ENCODE measurements around the gene RBM45.
"Not testable (repeated sequence)": the region's sequence is repeated elsewhere in the genome, so short reads cannot be mapped to it uniquely, and the experiment has no call there.

Gene RBM45

GRCh38 chr2:178108176-178108575 is 4.1 kb upstream of the RBM45 start:
- no peak for DNase-seq

GRCh38 chr2:178109813-178110212 is 2.4 kb upstream of the RBM45 start:
- DNase-seq: peak; percentile 40 to 76

DNA sequence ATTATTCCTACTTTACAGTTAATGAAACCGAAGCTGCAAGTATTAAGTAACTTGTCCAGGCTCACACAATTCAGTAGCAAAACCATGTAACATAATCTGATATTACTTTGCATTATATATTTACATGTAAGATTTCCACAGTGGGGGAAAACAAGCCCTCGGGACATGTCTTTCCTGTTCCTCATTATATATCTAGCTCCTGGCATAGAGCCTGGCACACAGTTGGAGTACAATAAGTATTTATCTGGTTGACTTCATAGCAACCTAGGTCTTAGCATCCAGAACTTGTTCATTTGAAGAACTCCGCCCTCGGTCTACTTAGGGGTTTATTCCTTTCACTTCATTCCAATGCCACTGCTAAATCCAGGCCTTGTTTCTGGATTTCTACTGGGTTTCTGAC is 1.6 kb upstream of the RBM45 start:
- DNase-seq: no peak

DNA sequence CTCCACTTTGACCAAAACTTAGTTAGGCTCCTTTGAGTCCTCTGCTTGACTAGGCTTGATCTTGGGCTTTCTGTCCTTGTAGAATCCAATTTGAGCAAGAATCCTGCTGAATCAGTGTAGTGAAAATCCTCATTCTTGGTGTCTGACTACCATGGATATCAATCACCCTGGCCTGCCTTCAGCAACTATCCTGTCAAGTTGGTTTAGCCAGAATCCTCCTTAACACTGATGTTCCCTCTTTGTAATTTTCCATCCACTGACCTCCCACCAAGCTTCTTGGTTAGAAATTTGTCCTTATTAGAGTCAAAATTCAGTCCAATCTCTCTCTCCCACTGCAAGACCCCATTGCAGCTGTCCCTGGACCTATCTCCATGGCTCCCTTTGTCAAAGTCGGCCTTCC is 494 bp upstream of the RBM45 start:
- no peak for DNase-seq

DNA sequence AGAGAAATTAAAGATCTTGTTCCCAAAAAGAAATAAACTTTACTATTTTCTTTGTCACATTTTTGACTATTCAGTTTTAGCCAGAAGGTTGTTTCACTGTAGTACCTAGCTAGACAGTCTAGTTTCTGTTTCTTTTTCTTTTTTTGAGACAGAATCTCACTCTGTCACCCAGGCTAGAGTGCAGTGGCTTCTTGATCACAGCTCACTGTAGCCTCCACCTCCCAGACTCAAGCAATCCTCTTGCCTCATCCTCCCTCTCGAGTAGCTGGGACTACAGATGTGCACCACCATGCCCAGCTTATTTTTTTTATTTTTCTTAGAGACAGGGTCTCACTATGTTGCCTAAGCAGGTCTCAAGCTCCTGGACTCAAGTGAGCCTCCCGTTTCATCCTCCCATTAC is 2.2 kb downstream of the RBM45 start:
- DNase-seq: no peak

DNA sequence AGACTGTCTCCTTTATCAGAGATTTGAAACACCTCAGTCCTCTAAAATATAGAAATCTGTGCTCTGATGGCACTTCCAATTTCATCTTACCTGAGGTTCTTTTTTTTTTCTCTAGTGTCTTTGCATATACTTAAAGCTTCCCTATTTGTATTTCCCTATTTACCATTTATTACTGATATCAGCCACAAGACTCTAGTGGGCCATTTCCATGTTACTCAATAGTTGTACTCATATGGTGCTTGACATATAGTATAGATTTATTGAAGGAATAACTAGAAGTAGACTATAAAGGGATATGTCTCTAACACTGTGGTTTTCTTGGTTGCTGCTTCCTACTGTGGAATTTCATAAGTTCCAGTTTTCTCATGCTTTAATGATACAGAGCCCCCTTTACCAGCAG is 3.0 kb downstream of the RBM45 start:
- DNase-seq: peak in 1 of 2 donors; percentile 8

- DNase-seq: no peak
Measured at GRCh38 chr2:178117725-178118124, 5.5 kb downstream of the RBM45 start.

DNA sequence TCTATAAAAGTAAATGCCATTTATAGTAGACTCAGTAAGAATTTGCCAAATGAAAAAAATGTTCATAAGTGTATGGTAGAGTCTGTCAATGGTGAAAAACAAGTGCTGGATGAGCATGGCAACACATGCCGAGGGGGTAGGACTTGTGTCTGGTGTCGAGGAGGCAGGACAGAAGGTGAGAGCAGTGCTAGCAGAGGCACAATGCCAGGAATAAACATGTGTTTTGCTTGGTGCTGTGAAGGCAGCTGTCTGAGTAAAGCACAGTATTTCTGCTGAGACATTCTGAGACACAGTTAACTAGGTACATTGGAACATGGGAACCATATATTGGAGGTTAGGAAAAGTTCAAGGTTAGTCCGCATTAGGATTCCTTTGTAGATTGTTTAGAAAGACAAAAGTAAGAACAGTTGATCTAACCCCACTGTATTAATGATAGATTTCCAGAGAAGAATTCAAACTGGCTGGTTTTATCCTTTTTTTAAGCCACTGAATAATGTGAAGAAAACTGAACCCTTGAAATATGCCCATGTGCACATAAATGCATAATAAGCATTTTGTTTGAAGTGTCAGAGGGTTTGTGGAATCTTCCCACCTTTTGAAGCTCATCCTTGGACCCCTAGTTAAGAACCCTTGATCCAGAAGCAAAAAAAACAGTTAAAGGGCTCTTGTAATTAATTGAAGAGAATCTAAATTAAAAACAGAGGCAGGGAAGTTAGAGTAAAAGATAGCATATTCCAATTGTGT is 7.1 kb downstream of the RBM45 start:
- DNase-seq: no peak

DNA sequence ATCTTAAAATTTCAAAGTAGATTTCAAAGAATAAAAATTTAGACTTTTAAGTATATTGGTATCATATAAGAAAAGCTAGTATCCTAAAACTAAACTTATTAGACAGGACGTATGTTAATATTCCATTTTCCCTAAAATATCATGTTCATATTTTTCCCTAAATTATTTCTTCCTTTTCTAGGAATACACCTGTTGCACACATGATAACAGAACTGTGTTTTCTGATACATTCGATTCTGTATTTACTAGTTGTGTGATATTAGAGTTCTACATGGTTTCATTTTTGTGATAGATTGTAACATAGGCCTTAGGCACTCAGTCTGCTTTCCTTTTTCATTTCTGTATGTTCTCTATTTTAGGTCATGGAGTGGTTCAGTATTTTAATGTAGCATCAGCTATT is 10.9 kb downstream of the RBM45 start:
- DNase-seq: no peak

GRCh38 chr2:178125125-178125524 is 12.9 kb downstream of the RBM45 start:
- DNase-seq: no peak

DNA sequence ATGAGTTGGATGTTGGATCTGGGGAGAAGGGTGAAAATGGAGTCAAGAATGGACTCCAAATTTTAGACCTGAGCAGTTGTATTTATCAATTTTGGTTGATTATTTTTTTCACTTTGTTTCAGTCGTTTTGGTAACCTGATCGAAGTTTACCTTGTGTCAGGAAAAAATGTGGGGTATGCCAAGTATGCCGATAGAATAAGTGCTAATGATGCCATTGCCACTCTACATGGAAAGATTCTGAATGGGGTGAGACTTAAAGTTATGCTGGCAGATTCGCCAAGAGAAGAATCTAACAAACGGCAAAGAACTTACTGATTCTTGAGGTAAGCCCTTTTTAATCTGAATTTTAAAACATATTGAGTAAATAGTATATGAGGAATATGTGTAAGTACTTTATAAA is 13.6 kb downstream of the RBM45 start:
- DNase-seq: no peak

- no peak for DNase-seq
Measured at GRCh38 chr2:178128836-178129630, 16.8 kb downstream of the RBM45 start.

DNA sequence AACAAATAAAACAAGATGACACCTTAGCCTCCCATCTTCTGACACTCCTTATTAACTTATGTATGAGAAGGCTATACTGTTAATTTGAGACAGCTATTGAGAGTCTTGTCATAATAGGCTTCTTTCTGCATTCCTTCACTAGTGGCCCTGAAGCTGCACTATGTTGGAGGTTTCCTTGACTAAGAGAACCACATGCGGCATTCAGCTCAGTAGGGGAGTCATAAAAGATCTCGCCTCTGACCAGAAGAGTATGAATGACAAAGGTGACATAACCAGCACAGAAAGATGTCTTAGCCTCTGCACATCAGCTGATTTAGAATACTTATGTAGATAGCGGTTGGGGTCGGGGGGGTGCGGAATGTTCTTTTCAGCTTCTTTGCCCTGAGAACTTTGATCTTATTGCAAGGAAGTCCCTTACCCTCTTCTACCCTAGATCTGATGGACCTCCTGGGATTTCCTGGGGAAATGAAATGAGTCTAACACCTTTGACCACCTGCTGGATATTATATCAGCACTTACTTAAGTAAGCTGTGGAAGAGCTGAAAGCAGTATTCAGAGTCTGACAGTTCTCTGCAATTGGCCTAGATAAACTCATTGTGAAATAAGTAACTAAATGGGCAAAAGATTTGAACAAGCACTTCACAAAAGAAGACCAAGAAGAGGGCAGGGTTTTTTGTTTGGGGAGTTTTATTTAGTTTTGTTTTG is 24.2 kb downstream of the RBM45 start:
- DNase-seq: no peak

GRCh38 chr2:178142274-178143065 is 30.2 kb downstream of the RBM45 start:
- DNase-seq: no peak

DNA sequence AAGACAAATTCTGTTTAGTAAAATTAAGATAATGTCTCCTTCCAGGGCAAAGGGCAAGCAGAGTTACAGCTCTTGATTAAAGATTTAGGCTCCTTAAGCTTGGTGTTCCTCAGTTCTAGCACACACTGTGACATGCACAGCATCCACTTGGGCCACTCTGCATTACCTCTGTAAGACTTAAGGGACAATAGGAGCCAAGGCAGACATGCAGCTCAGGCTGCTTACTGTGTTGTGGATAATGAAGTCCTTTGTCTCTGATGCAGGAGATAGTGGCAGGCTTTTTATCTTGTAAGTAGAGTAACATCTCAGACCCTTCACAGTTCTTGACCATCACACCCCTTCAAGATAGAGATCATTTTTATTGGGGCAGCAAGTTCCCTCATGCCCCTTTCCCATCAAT is 31.2 kb downstream of the RBM45 start:
- DNase-seq: no peak

- no peak for DNase-seq
Measured at GRCh38 chr2:178152033-178152432, 39.8 kb downstream of the RBM45 start.

DNA sequence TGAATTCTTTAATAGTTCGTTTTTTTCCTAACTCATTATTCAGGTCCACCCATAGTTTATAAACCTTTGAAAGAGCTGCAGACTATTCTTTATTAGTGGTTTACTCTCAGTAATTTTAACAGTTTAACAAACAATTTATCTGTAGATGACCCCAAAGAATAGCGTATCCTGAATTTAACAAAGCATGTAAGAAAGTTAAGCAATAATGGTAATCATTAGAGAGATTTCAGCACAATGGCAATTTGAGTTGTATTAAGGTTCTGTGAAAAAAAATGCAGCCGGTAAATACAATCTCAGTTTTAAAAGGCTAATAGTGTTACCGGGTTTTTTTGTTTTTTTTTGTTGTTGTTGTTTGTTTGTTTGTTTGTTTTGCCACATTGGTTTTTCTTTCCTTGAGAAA is 40.3 kb downstream of the RBM45 start:
- DNase-seq: no peak

GRCh38 chr2:178152977-178153376 is 40.7 kb downstream of the RBM45 start:
- DNase-seq: no peak

DNA sequence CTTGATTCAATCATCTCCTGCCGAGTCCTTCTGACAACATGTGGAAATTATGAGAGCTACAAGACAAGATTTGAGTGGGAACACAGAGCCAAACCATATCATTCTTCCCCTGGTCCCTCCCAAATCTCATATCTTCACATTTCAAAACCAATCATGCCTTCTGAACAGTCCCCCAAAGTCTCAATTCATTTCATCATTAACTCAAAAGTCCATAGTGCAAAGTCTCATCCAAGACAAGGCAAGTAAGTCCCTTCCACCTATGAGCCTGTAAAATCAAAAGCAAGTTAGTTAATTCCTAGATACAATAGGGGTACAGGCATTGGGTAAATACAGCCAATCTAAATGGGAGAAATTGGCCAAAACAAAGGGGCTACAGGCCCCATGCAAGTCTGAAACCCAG is 41.6 kb downstream of the RBM45 start:
- not testable (repeated sequence) for DNase-seq

DNA sequence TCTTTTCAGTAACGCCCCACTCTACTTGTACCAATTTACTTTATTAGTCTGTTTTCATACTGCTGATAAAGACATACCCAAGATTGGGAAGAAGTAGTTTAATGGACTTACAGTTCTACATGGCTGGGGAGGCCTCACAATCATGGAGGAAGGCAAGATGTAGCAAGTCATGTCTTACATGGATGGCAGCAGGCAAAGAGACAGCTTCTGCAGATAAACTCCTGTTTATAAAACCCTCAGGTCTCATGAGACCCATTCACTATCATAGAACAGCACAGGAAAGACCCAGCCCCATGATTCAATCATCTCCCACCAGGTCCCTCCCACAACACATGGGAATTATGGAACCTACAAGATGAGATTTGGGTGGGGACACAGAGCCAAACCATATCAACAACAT is 43.3 kb downstream of the RBM45 start:
- no peak for DNase-seq

DNA sequence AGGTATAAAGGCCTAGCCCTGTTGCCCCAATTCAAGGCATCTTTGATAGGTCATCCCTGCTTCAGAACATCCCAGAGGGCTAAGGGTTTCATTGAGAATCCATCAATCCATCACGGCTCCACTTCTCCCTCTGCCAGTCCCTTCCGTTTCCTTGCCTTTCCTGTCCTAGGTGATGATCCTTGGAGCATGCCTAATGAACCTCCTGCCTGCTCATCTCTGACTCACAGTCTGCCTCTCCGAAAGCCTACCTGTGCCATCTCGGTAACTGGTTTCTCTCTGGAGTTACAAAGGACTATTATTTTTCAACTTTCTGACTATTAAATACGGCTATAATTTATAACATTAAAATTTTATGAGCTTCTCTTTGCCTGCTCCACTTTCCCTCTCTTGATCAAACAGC is 45.3 kb downstream of the RBM45 start:
- no peak for DNase-seq

- no peak for DNase-seq
Measured at GRCh38 chr2:178159966-178160365, 47.7 kb downstream of the RBM45 start.

GRCh38 chr2:178160601-178161000 is 48.4 kb downstream of the RBM45 start:
- DNase-seq: no peak

Data from inflammatory macrophage (primary cell).